Neural crest cell (in vitro differentiated cells): ENCODE measurements around the gene VPS13D. TPM values are rescaled to one million over a fixed set of nuclear protein-coding genes. Genes with fewer than 3 reads are reported as not detected.

Source experiments
- DNase-seq: peaks from one replicate; pipeline ENCODE4 v3.0.0; 2021; ENCODE audit warnings: low read depth, mixed read lengths, low spot score
- H3K27ac Mint-ChIP-seq: one replicate; pipeline ENCODE4 v1.8.0; 2021; ENCODE audit warnings: mild to moderate bottlenecking, mixed read lengths; ENCODE audit not compliant: unreplicated experiment
- H3K27me3 Mint-ChIP-seq: 2 replicates; pipeline ENCODE4 v1.8.0; 2021; ENCODE audit warnings: low read depth, mild to moderate bottlenecking, mixed read lengths
- H3K36me3 Mint-ChIP-seq: 2 replicates; pipeline ENCODE4 v1.8.0; 2021; ENCODE audit warnings: low read depth, mild to moderate bottlenecking, mixed read lengths
- H3K4me1 Mint-ChIP-seq: 2 replicates; pipeline ENCODE4 v1.8.0; 2021; ENCODE audit warnings: mixed read lengths
- H3K4me3 Mint-ChIP-seq: one replicate; pipeline ENCODE4 v1.8.0; 2021; ENCODE audit warnings: mild to moderate bottlenecking, mixed read lengths
- H3K9me3 Mint-ChIP-seq: 2 replicates; pipeline ENCODE4 v1.8.0; 2021; ENCODE audit warnings: mixed read lengths
- CTCF ChIP-seq: fragments of 200-600 bp; sonication (generic); conservative IDR thresholded peaks from 2 replicates; pipeline ENCODE4 v1.5.0; 2021; ENCODE audit warnings: antibody characterized with exemption, mild to moderate bottlenecking
- total RNA-seq: library from RNA; stranded (reverse); gene quantifications from 2 replicates; pipeline ENCODE4 v1.2.1, GENCODE V29; 2021

Gene VPS13D
- total RNA-seq, 1 donor from 2014 or later: 24.5 TPM

GRCh38 chr1:12400027-12400693 lies 170.3 kb downstream of the VPS13D start:
- Mint-ChIP-seq H3K27me3 (no peaks in the 10 kb centered on the region), H3K4me3 (no peak overlapping the region), H3K27ac (no peak overlapping the region), H3K4me1 (peaks cover 26% of the 10 kb centered on the region), H3K9me3 (no peaks in the 10 kb centered on the region), H3K36me3 (peaks cover 23% of the 10 kb centered on the region)
- TF ChIP-seq CTCF: no peak
- no peak for DNase-seq

GRCh38 chr1:12402159-12402673 lies 172.4 kb downstream of the VPS13D start:
- H3K4me3 Mint-ChIP-seq: no peak overlapping the region
- no peak for DNase-seq
- no peak overlapping the region for H3K27ac Mint-ChIP-seq
- H3K4me1 Mint-ChIP-seq: peaks cover 46% of the 10 kb centered on the region
- no peaks in the 10 kb centered on the region for H3K9me3 Mint-ChIP-seq
- H3K27me3 Mint-ChIP-seq: no peaks in the 10 kb centered on the region
- TF ChIP-seq CTCF: no peak
- H3K36me3 Mint-ChIP-seq: peaks cover 20% of the 10 kb centered on the region

GRCh38 chr1:12402842-12403241 lies 173.0 kb downstream of the VPS13D start:
- no peak for TF ChIP-seq CTCF
- H3K4me3 Mint-ChIP-seq: no peak overlapping the region

GRCh38 chr1:12404918-12405317 lies 175.1 kb downstream of the VPS13D start:
- H3K27ac Mint-ChIP-seq: peak overlapping the region; percentile 2
- peaks cover under 1% of the 10 kb centered on the region for H3K9me3 Mint-ChIP-seq
- H3K36me3 Mint-ChIP-seq: peaks cover 22% of the 10 kb centered on the region
- no peak for TF ChIP-seq CTCF
- DNase-seq: no peak
- H3K27me3 Mint-ChIP-seq: no peaks in the 10 kb centered on the region
- H3K4me3 Mint-ChIP-seq: no peak overlapping the region
- peaks cover 63% of the 10 kb centered on the region for H3K4me1 Mint-ChIP-seq

More at GRCh38 chr1:12402842-12403241, 173.0 kb downstream of the VPS13D start:
- Mint-ChIP-seq H3K9me3 (no peaks in the 10 kb centered on the region), H3K36me3 (peaks cover 16% of the 10 kb centered on the region), H3K27me3 (no peaks in the 10 kb centered on the region), H3K4me1 (peaks cover 53% of the 10 kb centered on the region), H3K27ac (no peak overlapping the region)
- no peak for DNase-seq

- TF ChIP-seq CTCF: peak; percentile 52
- DNase-seq: no peak
- Mint-ChIP-seq H3K27ac (peak overlapping the region; percentile 88), H3K36me3 (peaks cover 22% of the 10 kb centered on the region), H3K4me3 (peak overlapping the region; percentile 61), H3K4me1 (peaks cover 59% of the 10 kb centered on the region), H3K9me3 (peaks cover 4% of the 10 kb centered on the region), H3K27me3 (no peaks in the 10 kb centered on the region)
These were observed 175.7 kb downstream of the VPS13D start for GRCh38 chr1:12405325-12406210.
